HG03432 (cell line): ENCODE results near the gene RASIP1.
"Not testable (repeated sequence)": the region's sequence is repeated elsewhere in the genome, so short reads cannot be mapped to it uniquely, and the experiment has no call there.

Experiments used
- ATAC-seq: cut with Tn5 transposase; IDR thresholded peaks from one replicate; pipeline ENCODE4 v1.9.1; 2021; ENCODE audit warnings: mild to moderate bottlenecking, moderate library complexity; ENCODE audit not compliant: unreplicated experiment

RASIP1 gene, protein sequence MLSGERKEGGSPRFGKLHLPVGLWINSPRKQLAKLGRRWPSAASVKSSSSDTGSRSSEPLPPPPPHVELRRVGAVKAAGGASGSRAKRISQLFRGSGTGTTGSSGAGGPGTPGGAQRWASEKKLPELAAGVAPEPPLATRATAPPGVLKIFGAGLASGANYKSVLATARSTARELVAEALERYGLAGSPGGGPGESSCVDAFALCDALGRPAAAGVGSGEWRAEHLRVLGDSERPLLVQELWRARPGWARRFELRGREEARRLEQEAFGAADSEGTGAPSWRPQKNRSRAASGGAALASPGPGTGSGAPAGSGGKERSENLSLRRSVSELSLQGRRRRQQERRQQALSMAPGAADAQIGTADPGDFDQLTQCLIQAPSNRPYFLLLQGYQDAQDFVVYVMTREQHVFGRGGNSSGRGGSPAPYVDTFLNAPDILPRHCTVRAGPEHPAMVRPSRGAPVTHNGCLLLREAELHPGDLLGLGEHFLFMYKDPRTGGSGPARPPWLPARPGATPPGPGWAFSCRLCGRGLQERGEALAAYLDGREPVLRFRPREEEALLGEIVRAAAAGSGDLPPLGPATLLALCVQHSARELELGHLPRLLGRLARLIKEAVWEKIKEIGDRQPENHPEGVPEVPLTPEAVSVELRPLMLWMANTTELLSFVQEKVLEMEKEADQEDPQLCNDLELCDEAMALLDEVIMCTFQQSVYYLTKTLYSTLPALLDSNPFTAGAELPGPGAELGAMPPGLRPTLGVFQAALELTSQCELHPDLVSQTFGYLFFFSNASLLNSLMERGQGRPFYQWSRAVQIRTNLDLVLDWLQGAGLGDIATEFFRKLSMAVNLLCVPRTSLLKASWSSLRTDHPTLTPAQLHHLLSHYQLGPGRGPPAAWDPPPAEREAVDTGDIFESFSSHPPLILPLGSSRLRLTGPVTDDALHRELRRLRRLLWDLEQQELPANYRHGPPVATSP

DNA sequence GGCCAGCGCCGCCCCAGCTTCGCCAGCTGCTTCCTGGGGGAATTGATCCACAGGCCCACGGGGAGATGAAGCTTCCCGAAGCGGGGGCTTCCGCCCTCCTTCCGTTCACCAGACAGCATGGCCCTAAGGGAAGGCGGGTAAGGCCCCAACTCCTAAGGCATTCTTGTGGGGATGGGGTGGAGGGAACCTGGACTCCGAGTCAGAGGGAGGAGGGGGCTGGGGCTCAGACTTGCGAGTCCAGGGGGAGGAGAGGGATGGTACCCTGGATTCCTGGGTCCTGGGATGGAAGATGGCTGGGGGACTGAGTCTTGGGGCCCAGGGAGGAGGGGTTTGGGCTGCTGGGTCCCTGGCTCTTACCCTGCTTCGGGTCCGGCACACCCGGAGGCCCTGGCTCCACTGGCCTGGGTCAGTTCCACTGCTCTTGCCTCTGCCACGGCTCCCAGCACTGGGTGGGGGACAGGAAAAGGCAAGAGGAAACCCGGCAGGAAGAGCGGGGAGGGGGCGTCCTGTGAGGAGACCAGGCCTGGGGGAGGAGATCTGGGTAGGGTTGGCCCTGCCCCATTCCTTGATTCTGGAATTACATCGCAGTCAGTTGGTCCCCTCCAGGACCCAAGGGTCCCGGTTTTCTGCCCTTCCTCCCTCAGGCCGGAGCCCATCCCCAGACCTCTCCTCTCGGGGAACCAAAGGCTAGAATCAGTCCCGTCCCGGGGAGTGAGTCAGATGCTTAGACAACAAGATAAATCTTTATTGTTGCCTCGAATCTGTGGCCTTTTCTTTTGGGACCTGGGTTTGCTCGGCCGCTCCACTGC is at the start of gene RASIP1:
Gene RASIP1, minus strand, starts transcription at position 447 of the 809 bp plus-strand sequence. Its CDS starts 328 bp downstream, at position 119.
- ATAC-seq = no peak

- not testable (repeated sequence) for ATAC-seq
These were observed 46.9 kb upstream of the RASIP1 start for GRCh38 chr19:48787331-48787730.

GRCh38 chr19:48786422-48786821 is 46.0 kb upstream of the RASIP1 start:
- not testable (repeated sequence) for ATAC-seq

GRCh38 chr19:48784527-48784926 is 44.1 kb upstream of the RASIP1 start:
- no peak for ATAC-seq

DNA sequence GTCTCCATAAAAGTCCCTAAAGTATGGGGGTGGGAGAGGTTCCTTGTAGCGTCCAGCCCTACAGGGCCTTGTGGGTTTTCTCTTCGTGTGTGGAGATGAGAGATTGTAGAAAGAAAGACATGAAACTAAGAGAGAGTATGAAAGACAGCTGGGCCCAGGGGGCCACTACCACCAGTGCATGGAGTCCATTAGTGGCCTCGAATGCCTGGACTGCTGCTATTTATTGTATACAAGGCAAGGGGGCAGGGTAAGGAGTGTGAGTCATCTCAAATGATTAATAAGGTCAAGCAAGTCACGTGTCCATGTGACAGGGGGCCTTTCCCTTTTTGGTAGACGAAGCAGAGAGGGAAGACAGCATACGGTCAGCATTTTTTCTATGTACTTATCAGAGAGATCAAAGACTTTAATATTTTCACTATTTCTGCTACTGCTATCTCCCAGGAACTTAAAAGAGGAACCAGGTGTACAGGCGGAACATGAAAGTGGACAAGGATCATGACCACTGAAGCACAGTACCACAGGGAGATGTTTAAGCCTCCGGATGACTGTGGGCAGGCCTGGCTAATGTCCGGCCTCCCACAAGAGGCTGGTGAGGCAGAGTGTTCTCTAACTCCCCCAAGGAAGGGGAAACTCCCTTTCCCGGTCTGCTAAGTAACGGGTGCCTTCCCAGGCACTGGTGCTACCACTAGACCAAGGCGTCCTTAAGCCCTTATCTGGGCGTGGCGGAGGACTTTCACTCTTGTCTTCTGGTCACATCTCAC is 40.4 kb upstream of the RASIP1 start:
- ATAC-seq = no peak

GRCh38 chr19:48779636-48780035 is 39.2 kb upstream of the RASIP1 start:
- no peak for ATAC-seq

GRCh38 chr19:48777720-48778119 is 37.3 kb upstream of the RASIP1 start:
- ATAC-seq = no peak

- no peak for ATAC-seq
These were observed 36.7 kb upstream of the RASIP1 start for GRCh38 chr19:48777139-48777538.

- no peak for ATAC-seq
These were observed 32.1 kb upstream of the RASIP1 start for GRCh38 chr19:48772503-48772953.

GRCh38 chr19:48770734-48771472 is 30.5 kb upstream of the RASIP1 start:
- no peak for ATAC-seq

GRCh38 chr19:48770266-48770665 is 29.9 kb upstream of the RASIP1 start:
- ATAC-seq = no peak

DNA sequence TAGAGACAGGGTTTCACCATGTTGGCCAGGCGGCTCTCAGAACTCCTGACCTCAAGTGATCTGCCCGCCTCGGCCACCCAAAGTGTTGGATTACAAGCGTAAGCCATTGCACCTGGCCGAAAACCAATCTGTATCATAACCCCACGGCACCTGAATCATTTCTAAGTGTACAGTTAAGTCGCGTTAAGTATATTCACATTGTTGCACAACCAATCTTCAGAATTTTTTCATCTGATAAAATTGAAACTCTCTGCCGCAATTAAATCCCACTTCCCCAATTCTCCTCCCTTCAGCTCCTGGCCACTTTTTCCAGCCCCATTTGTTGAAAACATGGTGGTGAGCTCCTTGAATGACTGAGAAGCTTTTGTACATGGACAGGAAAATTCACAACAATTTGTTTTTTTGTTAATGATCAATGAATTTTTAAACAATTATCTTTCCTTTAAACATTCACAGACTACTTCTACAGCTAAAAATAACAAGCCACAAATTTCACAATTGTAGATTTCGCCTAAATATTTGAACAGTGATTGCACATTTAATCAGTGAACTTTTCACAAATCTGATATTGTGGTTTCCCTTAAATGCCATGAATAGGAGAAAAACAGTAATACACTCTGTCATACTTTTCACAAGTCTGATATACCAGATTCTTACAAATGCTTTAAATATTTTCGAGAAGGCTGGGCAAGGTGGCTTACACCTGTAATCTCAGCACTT is 28.7 kb upstream of the RASIP1 start:
- ATAC-seq = no peak

DNA sequence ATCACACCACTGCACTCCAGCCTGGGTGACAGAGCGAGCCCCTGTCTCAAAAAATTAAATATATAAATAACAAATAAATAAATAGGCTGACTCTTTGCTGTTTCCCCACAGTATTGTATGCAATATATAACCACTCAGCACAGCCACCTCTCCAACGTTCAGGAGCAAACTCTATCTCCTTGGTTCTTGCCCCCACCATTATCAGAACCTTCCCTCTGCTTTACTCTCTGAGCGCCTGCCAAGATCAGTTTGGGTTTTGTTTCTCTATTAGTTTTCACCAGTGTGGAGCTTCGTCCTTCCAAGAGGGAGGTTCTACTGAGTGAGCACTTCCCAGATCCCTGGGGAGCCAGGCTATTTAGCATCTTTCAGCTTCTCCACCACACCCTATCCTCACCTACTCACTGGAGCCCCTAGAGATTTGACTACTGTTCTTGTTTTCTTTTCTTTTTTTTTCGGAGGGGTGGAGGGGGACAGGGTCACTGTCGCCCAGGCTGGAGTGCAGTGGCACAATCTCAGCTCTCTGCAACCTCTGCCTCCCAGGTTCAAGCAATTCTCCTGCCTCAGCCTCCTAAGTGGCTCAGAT is 27.9 kb upstream of the RASIP1 start:
- ATAC-seq = not testable (repeated sequence)

GRCh38 chr19:48765816-48766215 is 25.4 kb upstream of the RASIP1 start:
- ATAC-seq = not testable (repeated sequence)

- ATAC-seq = no peak
These were observed 20.2 kb upstream of the RASIP1 start for GRCh38 chr19:48760504-48761205.

GRCh38 chr19:48757741-48758144 is 17.3 kb upstream of the RASIP1 start:
- ATAC-seq = no peak

DNA sequence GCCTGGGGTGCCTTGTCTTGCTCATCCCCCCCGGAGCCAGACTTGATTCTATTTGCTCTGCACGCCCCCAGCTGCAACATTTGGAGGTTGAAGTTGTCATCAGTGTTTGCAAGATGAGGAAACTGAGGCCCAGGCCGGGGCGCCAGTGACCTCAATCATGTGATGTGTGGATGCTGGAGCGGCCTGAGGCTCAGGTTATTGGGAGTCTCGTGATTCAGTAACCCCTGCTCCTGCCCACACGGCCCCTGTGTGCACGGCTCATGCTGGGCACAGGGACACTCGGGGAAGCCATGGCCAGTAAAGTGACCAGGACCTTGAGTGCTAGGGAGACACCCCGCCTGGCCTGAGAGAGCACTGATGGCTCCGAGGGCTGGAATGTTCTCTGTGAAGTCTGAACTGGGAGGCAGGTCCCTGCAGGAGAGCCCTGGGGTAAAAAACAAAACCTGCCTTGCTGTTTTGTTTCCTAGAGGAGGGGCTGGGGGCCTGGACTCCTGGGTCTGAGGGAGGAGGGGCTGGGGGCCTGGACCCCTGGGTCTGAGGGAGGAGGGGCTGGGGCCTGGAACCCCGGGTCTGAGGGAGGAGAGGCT is 16.8 kb upstream of the RASIP1 start:
- no peak for ATAC-seq
